HFF-Myc (cell line): ENCODE data around the gene CNOT6.

ENCODE experiments used
- DNase-seq: peaks from one replicate; pipeline ENCODE4 v3.0.0-alpha.2; 2011; ENCODE audit warnings: low read depth; ENCODE audit errors: extremely low read depth
- H3K4me3 ChIP-seq: replicated peaks from 2 replicates; pipeline ENCODE4 v1.5.1; 2011; ENCODE audit warnings: low read depth, mild to moderate bottlenecking, control low read depth, low read length
- TF ChIP-seq, protein P1 (sequence below): IDR thresholded peaks from 2 replicates; pipeline ENCODE4 v1.5.1; 2012; ENCODE audit warnings: mild to moderate bottlenecking, low read depth, low read length, control low read depth; ENCODE audit errors: missing control alignments

Gene CNOT6

DNA sequence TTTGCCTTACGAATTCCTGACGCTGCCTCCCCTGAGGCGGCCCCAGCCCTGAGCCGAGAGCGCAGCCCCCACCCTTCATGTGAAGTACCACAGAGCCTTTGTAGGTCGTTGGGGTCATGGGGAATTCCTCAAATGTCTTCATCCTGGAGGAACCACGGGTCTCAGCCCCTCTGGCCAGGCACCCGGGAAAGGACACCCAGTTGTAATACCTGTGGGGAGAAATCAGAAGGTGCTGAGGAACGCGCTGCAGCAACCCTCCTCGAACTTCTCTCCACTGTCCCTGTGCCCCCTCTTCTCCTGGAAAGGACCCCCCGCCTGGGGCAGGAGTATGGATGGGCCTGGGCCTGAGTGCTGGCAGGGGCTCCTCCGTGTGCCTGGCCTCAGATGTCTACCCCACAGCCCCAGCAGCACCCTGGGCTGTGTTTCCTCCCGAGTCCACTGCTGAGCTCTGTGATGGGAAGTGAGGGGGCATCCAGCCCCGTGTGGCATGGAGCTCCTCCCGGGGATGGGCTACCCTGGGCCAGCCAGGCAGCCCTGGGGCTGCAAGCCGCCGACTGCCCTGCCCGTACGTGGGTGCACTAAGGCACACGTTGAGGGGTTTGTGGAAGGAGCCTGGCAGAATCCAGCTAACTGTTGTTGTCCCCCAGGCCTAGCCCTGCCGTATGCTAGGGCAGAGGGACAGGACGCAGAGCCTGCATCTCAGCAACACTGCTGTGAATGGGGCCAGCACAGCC lies 115.8 kb downstream of the CNOT6 start:
- TF ChIP-seq, protein P1, sequence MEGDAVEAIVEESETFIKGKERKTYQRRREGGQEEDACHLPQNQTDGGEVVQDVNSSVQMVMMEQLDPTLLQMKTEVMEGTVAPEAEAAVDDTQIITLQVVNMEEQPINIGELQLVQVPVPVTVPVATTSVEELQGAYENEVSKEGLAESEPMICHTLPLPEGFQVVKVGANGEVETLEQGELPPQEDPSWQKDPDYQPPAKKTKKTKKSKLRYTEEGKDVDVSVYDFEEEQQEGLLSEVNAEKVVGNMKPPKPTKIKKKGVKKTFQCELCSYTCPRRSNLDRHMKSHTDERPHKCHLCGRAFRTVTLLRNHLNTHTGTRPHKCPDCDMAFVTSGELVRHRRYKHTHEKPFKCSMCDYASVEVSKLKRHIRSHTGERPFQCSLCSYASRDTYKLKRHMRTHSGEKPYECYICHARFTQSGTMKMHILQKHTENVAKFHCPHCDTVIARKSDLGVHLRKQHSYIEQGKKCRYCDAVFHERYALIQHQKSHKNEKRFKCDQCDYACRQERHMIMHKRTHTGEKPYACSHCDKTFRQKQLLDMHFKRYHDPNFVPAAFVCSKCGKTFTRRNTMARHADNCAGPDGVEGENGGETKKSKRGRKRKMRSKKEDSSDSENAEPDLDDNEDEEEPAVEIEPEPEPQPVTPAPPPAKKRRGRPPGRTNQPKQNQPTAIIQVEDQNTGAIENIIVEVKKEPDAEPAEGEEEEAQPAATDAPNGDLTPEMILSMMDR: no peak
- DNase-seq: no peak
- no peak overlapping the region for H3K4me3 ChIP-seq

- TF ChIP-seq, protein P1: no peak
- H3K4me3 ChIP-seq: no peak overlapping the region
- no peak for DNase-seq
Observed at GRCh38 chr5:180611140-180611850, 117.1 kb downstream of the CNOT6 start.

DNA sequence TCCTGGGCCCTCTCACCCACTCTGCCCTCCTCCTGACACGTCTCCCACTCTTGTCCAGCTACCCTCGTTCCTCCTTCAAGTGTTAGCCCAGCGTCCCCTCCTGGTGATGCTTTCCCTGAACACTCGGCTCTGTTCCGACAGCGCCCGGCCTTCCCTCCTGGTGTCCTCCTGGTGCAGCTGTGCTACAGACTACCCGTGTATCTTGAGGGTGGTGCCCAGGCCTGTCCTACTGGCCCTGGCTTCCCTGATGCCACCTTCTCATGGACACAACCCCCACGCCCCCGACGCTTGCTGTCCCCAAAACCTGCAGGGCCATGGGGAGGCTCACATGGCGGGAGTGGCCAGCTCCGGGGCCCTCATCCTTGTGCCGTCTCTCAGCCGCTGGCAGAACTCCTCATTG lies 118.5 kb downstream of the CNOT6 start:
- TF ChIP-seq, protein P1: no peak
- DNase-seq: no peak
- H3K4me3 ChIP-seq: no peak overlapping the region

DNA sequence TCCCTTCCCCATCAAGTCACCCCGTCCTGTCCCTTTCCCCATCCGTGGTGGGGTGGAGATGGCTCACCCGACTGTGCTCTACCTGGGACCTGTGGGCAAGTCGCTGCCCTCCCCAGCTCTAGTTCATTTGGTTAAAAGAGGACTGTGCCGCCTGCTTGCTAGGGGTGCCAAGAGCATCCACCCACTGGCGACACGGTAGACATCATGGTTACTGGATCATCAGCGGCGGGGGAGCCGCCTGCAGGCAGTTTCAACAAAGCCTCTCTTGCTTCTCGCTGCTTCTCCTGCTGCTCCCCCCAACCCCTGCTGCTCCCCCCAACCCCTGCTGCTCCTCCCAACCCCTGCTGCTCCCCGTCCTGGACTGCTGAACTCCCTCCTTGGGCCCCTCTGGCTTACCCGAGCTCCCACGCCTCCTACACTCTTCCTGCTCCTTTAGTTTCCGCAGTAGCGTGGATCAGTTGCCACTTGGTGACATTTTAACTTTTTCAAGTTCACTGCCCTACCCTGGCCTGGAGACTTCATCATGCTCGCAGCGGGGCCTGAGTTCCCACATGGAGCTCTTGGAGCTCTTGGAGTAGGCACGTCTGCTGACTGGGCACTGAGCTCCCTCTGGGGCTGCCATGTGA lies 119.1 kb downstream of the CNOT6 start:
- no peak overlapping the region for H3K4me3 ChIP-seq
- TF ChIP-seq, protein P1: no peak

GRCh38 chr5:180613814-180614188 lies 119.6 kb downstream of the CNOT6 start:
- TF ChIP-seq, protein P1: no peak
- H3K4me3 ChIP-seq: no peak overlapping the region
- no peak for DNase-seq

More for the DNA sequence above, 119.1 kb downstream of the CNOT6 start:
- DNase-seq: no peak

DNA sequence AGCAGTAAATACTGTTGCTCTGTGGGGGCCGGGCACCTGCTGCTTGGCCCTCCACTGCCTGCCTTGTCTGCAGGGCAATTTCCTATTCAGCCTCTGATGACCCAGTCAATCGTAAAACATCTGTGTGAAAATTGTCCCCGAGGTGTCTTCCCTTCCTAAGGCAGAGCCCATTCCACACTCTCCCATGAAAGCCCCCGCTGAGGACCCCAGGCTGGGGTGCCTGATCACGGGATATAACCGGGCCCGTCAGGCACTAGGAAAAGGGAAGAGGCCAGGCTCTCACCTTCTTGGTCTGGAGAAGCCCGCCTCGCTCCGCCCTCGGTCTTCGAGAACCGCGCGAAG lies 124.3 kb downstream of the CNOT6 start:
- peak overlapping the region; percentile 28 for H3K4me3 ChIP-seq
- TF ChIP-seq, protein P1: no peak

More for the DNA sequence above, 124.3 kb downstream of the CNOT6 start:
- no peak for DNase-seq
